DND-41 (cell line): ENCODE measurements around the gene TMEM163.

ENCODE experiments used
- CTCF ChIP-seq: IDR thresholded peaks from 2 replicates; pipeline ENCODE4 v1.5.1; 2012; ENCODE audit warnings: borderline replicate concordance, low read length, moderate library complexity, mild to moderate bottlenecking; ENCODE audit not compliant: poor library complexity, severe bottlenecking; ENCODE audit errors: extremely low read depth
- EZH2 ChIP-seq: IDR thresholded peaks from 3 replicates; pipeline ENCODE4 v1.6.1; 2012; ENCODE audit warnings: borderline replicate concordance, low read depth, mild to moderate bottlenecking, moderate library complexity, low read length, inconsistent platforms; ENCODE audit not compliant: severe bottlenecking

GRCh38 chr2:134679745-134680144 is 39.1 kb downstream of the TMEM163 start:
- TF ChIP-seq CTCF (no peak), EZH2 (no peak)
